Uterus (tissue), 2 donors: ENCODE data around the gene FNDC10.

Experiments
- POLR2A ChIP-seq, 2 donors: fragments of 450-650 bp; IDR thresholded peaks; one replicate each; pipeline ENCODE4 v1.6.1; 2016; ENCODE audit warnings: antibody characterized with exemption in 2 of 2, mild to moderate bottlenecking in 1 of 2, moderate library complexity in 1 of 2
- TF ChIP-seq, protein P1 (sequence below), 4 experiments: fragments of 200-600 bp in 2 of 4; fragments of 450-650 bp in 2 of 4; sonication (generic) in 2 of 4; IDR thresholded peaks; one replicate each; pipeline ENCODE4 v1.5.1; 2016 to 2019; ENCODE audit warnings: antibody characterized with exemption in 4 of 4, mild to moderate bottlenecking in 2 of 4, moderate library complexity in 1 of 4

DNA sequence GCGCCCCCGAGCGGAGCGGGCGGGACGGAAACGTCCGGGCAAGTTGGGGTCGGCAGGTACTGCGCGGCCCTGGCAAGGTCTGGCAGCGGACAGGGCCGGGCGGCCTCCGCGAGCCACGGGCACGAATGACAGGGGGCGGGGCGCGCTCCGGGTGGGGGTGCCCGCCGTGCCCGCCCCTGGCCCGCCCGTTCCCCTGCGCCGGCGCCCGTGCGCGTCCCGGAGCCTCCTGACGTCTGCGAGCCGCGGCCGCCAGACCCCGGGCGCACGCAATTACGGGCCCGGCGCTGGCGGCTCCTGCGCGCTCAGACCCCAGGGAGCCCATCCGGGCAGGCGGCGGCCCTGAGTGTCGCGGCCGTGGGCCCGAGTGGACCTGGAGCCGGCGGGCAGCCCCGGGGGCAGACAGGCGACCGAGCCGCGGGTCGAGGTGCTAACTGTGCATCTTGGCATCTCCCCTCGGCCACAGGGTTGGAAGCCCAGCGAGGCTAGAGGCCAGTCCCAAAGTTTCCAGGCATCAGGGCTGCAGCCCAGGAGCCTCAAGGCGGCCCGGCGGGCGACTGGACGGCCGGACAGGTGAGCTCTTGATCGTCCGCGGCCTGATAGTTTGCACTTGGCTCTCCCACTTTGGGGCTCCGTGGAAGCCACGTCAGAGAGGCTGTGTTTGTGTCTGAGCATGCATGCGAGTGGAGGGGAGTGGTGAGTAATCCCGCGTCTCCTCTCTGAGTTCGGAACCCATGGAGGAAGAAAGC lies 16.3 kb upstream of the FNDC10 start:
- TF ChIP-seq, protein P1, sequence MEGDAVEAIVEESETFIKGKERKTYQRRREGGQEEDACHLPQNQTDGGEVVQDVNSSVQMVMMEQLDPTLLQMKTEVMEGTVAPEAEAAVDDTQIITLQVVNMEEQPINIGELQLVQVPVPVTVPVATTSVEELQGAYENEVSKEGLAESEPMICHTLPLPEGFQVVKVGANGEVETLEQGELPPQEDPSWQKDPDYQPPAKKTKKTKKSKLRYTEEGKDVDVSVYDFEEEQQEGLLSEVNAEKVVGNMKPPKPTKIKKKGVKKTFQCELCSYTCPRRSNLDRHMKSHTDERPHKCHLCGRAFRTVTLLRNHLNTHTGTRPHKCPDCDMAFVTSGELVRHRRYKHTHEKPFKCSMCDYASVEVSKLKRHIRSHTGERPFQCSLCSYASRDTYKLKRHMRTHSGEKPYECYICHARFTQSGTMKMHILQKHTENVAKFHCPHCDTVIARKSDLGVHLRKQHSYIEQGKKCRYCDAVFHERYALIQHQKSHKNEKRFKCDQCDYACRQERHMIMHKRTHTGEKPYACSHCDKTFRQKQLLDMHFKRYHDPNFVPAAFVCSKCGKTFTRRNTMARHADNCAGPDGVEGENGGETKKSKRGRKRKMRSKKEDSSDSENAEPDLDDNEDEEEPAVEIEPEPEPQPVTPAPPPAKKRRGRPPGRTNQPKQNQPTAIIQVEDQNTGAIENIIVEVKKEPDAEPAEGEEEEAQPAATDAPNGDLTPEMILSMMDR (IDR thresholded peaks at IDR 0.05): no peak
- TF ChIP-seq POLR2A (IDR thresholded peaks at IDR 0.05): no peak
